HuH-7 (cell line): ENCODE data around the gene EXD2.
"Not testable (repeated sequence)": the region's sequence is repeated elsewhere in the genome, so short reads cannot be mapped to it uniquely, and the experiment has no call there.

Experiments
- DNase-seq: peaks from one replicate; pipeline ENCODE4 v3.0.0; 2011; ENCODE audit warnings: low spot score

EXD2 gene, protein sequence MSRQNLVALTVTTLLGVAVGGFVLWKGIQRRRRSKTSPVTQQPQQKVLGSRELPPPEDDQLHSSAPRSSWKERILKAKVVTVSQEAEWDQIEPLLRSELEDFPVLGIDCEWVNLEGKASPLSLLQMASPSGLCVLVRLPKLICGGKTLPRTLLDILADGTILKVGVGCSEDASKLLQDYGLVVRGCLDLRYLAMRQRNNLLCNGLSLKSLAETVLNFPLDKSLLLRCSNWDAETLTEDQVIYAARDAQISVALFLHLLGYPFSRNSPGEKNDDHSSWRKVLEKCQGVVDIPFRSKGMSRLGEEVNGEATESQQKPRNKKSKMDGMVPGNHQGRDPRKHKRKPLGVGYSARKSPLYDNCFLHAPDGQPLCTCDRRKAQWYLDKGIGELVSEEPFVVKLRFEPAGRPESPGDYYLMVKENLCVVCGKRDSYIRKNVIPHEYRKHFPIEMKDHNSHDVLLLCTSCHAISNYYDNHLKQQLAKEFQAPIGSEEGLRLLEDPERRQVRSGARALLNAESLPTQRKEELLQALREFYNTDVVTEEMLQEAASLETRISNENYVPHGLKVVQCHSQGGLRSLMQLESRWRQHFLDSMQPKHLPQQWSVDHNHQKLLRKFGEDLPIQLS

DNA sequence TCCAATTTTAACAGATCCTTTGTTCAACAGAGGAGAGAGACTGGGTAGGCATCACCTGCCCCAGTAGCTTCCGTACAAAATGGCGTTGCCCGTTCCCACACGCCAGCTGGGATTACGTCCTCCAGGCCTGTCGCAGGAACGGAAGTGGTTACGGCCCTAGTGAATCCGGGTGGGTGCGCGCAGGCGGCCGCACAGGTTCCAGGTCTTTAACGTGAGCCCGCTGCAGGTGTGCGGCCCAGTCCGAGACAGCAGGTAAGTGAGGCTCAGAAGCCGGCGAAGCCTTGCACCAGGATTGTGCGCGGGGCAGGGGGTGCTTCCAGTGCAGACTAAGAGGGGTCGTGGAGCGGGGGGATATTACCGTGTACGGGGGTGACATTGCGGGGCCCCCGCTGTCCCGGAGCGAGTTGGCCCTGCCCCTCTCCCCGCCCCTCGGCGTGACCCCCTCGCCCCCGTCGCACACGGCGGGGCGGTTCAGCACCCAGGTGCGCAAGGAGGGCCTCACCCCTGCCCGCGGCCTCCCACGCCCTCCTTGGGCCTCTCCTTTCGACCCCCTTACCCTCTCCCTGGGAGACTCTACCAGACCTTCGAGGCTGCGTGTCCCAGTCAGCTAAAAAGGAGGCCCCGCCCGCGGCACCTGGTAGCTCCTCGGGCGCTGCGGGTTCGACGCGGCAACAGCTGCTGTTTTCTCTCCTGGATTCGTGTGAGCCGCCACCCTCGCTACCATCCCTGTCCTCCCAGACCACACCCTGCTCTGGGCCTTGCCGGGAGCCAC is at the start of gene EXD2:
Gene EXD2, plus strand, starts transcription at position 159 of the 772 bp plus-strand sequence. CDS start 17,973 bp downstream, outside the sequence.
- DNase-seq: peak; percentile 83

DNA sequence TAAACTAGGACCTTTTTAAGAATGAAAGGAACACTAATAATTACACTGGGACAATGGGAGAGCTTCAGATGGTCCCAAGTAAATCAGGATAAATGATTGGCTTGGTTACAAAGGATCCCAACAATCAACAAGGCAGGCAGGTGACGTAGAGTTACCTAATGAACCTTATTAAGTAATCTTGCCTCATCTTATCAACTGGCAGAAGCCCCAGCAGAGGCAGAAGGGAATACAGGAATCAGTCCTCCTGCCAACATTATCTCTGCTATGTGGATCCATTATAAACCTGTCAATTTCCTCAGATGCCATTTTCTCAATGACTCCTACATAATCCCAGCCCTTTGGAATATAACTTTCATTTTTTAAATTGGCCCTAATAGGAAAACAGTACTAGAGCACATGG is 49.7 kb upstream of the EXD2 start:
- no peak for DNase-seq

DNA sequence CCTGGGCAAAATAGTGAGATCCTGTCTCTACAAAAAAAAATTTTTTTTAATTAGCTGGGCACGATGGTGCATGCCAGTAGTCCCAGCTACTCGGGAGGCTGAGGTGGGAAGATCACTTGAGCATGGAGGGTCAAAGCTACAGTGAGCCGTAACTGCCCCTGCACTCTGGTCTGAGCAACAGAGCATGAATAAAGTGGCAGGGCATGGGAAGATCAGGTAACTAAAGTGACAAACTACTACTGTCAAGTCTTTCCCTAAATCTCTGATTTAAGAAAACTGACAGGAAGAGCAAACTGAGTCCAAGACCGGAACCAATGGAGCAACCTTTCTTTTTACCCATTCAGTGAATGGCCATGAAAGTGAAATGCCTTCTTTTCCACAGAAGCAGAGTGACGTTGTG is 49.2 kb upstream of the EXD2 start:
- no peak for DNase-seq

DNA sequence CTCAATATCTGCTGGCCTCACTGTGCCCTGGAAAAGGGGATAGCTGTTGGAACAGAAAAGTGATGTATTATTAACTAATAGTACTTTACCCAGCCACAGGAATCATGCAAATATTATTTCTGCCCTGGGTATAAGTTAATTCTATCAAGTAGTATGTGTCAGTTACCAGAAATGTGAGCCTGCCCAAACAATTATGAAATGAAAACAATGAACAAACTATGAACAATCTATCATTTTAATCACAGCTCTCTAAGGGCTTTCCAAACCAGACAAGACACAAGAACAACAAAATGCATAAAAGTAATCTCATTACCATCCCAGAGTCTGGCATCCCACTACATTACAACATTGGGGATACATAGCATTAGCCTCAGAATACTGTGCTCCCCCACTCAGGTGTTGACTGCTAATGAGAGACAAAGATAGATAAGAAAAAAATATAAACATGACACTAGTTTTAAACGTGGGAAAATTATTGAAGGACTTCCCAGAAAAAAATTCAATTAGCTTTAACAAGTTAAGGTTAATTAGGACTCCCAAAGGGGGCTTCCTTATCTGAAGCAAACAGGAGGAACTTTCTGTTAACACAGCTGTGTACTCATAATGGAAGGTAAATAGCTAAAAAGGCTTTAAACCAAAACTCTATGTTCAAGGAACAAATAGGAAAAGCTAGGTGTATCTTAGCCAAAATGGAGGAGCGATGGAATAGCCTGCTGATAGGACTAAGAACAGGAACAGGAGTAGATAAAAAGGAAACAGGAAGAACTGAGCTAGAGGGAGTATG is 41.6 kb upstream of the EXD2 start:
- DNase-seq: no peak

DNA sequence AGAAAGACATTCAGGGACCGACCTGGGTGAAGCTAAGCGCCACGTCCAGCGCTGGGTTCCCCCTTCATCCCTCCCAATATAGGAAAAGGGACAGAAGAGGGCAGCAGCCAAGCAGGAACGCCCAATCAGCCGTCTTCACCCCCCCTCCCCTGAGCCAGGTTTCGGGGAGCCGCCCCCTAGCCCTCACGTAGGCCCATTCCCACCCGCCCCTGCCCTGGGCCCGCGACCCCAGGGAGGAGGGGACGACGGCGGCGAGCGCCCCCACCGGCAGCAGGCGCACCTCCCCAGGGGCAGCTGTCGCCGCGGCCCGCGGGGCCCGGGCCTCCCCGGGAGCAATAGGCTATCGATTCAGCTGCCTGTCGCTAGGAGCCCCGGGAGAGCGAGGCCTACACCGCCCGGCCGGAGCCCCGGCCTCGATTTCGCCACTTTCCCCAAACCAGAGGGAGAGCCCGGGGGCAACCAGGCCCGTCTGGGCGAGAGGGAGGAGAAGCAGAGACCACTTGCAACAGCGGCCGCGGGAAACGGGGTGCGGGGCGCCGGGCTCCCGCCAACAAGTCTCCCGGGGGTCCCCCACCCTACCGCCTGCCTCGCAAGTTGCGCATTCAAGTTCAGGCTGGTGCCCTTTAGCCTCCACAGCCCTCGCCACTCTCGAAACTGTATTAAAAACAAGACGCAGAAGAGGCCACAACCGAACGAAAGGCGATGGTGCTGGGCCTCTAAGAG is 39.7 kb upstream of the EXD2 start:
- DNase-seq: peak; percentile 75

DNA sequence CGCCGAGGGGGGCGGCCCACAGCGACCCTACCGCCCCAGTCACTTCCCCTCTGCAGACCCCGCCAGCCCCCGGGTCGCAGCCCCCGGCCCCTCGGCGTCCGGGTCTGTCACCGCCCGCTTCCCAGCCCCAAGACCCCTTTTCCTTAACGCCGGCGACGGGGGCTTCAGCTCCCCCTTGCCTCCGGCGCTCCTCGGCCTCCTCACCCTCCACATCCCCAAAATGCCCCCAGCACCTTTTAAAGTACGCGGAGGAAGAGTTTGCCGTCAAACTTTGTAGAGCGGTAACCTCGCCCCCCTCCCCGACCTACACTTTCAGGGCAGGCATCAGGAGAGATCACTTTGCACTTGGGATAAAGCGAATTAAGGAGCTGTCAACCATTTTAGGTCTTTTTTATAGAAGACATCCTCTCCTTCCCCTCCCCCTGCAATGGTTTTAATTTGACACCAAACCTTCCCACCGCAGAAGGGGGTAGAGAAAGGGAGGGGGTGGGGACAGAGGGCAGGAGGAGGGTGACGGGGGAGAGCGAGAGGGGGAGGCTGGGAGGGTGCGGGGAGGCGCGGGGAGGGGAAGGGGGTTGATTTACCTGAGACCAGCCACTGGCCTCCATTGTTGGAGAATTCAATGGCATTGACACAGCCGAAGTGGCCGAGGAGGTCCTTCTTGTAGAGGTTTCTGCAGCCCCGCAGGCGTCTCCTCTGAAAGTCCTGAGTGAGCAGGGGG is 39.0 kb upstream of the EXD2 start:
- DNase-seq: peak; percentile 40

DNA sequence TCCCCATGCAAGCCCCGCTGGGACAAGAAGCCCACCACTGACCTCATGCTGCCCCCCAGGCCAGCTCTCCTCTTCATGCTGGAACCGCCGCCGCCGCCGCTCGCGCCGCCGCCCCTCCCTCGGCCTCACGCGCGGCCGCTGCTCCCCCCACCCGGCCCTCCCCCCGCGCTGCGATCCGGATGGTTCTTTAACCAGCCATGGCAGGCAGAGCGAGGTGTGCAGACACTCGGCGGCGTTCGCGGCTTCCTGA is 38.5 kb upstream of the EXD2 start, which contains the start of gene DCAF5:
Gene DCAF5, minus strand, starts transcription at position 218 of the 250 bp plus-strand sequence. Its CDS starts 141 bp downstream, at position 77.
- DNase-seq: no peak

DNA sequence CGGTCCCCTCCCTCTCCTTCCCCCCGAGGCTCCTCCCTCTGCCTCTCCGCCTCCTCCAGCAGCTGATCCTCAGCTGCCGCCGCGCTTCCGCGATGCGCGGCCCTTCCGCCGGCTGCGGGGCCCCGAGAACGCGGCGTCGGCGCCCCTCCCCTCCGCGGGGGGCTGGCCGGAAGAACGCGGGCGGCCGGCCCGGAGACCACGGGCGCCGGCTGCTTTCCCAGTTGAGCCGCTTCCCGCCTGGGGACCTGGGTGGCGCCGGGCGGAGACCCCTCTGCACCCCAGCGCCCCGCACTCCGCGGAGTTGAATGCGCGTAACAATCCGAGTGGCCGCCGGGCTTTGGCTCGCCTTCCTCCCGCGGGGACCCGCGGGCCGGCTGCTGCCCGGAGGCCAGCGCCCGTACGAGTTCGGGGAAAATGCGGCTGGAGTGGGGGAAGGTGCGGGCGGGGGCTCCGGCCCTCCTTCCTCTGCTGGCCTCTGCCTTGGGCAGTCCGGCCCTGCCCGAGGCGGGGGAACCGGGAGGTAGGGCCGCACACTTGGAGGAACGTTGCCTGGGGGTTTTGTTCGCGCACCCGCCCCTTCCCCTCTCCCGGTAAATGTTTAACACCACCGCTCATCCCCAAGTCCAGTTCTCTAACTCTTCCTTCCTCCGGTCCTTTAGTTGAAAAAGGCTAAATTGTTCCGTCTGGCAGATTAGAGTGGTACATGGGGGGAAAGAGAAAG is 38.0 kb upstream of the EXD2 start:
- peak; percentile 91 for DNase-seq

DNA sequence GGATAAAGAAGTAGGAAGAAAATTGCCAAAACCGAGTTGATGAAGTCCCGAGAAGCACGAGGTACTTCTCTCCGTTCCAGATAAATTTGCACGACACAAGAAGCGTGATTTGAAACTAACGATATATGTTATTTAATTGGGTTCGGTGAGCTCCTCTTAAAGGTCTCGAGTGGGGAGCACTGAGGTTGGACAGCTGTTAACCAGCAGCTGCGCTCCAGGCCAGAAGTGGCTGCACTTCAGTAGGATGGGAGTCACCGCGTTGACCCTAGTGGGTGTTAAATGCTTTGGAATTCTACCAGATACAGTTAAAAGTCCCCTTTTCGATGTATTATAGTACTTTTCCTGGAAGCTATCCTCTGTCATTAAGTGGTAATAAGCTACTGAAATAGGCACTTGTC is 37.4 kb upstream of the EXD2 start:
- DNase-seq: peak; percentile 17

DNA sequence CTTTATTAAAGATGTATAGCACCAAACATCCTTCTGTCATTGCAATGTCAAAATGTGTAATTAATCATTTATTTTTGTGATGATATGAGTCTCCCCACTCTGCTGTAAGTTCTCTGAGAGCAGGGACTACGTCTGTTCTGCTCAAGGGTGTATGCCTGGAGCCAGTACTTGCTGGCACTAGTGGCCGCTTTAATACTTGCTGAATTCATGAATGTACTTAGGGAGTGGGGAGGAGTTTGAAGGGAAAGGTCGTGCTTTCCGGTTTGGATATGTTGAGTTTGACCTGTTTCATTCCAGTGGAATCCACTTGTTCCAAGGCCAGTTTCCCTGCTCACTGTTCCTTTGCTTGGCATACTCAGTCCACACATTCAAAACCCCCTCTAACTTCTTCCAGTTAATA is 36.5 kb upstream of the EXD2 start:
- DNase-seq: peak; percentile 40

DNA sequence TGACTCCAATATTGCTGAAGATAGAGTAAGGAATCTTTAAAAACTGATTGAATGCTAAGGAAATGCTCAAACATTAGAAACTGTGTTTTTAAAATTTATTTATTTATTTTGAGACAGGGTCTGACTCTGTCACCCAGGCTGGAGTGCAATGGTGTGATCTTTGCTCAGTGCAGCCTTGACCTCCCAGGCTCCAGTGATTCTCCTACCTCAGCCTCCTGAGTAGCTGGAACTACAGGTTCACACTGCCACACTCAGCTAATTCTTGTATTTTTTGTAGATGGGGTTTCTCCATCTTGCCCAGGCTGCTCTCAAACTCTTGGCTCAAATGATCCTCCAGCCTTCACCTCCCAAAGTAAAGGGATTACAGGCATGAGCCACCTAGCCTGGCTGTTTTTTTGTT is 35.1 kb upstream of the EXD2 start:
- no peak for DNase-seq

DNA sequence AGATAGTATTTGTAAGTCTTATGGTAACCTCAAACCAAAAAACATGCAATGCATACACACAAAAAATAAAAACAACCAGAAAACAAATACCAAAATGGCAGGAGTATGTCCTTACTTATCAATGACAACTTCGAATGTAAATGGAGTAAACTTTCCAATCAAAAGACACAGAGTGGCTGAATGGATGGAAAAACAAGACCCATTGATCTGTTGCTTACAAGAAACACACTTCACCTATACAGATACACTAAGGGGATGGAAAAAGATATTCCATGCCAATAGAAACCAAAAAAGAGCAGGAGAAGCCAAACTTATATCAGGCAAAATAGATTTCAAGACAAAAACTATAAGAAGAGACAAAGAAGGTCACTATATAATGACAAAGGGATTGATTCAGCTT is 29.7 kb upstream of the EXD2 start:
- DNase-seq: no peak

DNA sequence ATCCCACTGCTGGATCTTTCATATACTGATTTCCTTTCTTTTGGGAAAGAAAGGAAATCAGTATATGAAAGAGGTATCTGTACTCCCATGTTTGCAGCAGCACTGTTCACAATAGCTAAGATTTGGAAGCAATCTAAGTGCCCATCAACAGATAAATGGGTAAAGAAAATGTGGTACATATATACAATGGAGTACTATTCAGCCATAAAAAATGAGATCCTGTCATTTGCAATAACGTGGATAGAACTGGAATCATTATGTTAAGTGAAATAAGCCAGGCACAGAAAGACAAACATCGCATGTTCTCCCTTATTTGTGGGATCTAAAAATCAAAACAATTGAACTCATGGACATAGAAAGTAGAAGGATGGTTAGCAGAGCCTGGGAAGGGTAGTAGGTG is 25.5 kb upstream of the EXD2 start:
- DNase-seq: not testable (repeated sequence)

DNA sequence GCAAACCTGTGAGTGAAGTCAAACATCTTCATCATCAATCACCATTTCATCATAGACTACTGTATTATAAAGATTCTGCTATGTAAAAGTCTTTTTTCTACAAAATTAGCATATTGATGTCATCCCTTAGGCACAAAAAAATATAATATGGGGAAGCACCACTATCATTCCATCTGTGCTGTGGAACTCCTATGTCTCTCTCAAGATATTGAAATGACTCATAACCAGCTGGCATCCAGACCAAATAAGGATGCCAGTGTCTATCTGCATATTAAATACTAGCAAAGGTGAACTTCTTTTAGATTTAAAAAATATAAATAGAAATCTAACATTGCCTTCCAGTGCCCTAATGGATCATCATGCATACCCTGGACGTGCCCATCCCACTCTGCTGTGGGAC is 20.5 kb upstream of the EXD2 start:
- DNase-seq: no peak

DNA sequence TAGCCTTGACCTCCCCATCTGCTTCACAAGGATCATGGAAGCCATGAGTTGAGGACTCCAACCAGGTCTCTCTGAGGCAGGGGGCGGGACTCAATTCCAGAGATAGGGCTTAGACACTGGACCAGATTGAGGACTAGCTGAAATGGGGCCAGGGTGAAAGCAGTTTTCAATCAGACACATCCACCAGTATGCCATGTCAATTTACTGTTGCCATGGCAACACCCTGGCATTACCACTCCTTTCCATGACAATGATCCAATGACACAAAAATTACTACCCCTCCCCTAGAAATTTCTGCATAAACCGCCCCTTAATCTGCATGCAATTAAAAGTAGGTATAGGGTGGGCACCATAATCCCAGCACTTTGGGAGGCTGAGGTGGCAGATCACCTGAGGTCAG is 19.7 kb upstream of the EXD2 start:
- no peak for DNase-seq

DNA sequence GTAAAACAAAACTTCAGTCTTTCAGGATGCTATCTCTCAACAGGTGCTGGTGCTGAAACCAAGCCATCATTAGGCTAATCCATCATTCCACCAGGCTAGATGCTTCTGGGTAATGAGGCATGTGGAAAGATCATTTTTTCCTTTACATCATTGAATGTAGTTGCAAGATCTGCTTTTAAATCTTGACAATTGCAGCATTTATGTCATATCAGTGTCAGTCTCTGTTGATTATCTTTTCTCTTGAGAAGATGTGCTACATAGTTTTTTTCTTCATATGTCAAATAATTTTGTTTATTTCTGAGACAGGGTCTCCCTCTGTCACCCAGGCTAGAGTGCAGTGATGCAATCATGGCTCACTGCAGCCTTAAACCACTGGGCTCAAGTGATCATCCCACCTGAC is 16.2 kb upstream of the EXD2 start:
- no peak for DNase-seq

DNA sequence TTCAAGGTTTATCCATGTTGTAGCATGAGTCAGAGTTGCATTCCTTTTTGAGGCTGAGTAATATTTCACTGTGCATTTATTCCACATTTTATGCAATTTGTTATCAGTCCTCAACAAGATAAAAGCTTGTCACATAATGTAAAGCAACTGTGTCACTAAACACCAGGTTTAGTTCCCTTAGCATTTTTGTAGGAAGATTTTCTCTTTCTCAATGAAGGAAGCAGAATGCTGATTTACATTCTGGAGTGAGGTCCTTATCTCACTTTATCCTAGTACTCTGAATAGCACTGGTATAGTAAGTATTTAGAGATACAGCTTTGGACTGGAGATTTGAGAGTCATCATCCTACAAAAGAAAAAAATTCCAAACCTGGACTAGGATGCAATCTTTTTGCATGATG is 9.8 kb upstream of the EXD2 start:
- no peak for DNase-seq

DNA sequence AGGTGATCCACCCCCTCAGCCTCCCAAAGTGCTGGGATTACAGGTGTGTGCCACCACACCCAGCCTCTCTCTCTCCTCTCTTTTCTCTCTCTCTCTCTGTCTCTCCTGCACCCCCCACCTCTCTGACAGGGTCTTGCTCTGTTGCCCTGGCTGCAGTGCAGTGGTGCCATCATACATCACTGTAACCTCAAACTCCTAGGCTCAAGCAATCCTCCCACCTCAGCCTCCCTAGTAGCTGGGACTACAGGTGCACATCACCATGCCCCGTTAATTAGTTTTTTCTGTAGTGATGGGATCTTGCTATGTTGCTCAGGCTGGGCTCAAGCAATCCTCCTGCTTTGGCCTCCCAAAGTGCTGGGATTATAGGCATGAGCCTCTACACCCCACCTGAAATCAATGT is 8.7 kb upstream of the EXD2 start:
- DNase-seq: not testable (repeated sequence)

DNA sequence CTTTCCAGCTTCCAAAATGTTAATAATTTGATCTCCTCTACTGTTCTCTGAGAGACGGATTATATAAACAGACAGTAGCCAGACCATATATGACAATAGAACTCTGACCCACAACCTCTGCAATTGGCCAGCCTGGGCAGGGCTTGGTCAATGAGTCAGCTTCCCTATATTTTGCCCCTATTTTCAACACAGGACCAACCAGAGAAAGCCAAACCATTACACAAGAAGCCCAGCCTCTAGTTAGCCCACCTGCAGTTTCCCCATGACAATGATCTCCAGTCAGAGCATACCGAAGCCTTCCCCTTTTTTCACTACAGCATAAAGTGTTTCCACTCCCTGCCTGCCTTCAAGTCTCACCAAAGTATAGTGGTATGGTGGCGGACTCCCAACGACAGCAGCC is 7.6 kb upstream of the EXD2 start:
- DNase-seq: no peak

DNA sequence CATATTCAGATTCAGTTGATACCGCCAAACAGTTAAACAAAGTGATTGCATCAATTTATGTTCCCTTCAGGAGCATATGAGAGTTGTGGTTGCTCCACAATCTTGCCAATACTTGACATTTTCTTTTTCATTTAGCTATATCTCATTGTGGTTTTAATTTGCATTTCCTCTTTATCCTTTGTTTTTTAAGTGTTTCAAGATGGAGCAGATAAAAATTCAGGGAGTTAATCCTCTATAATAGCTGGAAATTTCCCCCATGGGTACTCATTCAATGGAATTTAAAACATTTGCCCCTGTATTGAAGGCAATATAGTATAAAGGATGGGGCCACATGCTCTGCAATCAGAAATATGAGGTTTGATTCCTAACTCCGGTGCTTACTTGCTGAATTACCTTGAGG is 1.1 kb upstream of the EXD2 start:
- no peak for DNase-seq
